ENCODE measurements around the gene CSF2. TPM values are rescaled to one million over a fixed set of nuclear protein-coding genes. Genes with fewer than 3 reads are reported as not detected.

Gene CSF2
- not detected in 2 replicates for total RNA-seq

DNA sequence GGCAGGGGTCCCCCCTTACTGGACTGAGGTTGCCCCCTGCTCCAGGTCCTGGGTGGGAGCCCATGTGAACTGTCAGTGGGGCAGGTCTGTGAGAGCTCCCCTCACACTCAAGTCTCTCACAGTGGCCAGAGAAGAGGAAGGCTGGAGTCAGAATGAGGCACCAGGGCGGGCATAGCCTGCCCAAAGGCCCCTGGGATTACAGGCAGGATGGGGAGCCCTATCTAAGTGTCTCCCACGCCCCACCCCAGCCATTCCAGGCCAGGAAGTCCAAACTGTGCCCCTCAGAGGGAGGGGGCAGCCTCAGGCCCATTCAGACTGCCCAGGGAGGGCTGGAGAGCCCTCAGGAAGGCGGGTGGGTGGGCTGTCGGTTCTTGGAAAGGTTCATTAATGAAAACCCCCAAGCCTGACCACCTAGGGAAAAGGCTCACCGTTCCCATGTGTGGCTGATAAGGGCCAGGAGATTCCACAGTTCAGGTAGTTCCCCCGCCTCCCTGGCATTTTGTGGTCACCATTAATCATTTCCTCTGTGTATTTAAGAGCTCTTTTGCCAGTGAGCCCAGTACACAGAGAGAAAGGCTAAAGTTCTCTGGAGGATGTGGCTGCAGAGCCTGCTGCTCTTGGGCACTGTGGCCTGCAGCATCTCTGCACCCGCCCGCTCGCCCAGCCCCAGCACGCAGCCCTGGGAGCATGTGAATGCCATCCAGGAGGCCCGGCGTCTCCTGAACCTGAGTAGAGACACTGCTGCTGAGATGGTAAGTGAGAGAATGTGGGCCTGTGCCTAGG, at the start of gene CSF2:
CSF2 (plus strand) TSS at position 559 of the 783 bp plus-strand sequence; CDS start at position 594, 35 bp downstream.

DNA sequence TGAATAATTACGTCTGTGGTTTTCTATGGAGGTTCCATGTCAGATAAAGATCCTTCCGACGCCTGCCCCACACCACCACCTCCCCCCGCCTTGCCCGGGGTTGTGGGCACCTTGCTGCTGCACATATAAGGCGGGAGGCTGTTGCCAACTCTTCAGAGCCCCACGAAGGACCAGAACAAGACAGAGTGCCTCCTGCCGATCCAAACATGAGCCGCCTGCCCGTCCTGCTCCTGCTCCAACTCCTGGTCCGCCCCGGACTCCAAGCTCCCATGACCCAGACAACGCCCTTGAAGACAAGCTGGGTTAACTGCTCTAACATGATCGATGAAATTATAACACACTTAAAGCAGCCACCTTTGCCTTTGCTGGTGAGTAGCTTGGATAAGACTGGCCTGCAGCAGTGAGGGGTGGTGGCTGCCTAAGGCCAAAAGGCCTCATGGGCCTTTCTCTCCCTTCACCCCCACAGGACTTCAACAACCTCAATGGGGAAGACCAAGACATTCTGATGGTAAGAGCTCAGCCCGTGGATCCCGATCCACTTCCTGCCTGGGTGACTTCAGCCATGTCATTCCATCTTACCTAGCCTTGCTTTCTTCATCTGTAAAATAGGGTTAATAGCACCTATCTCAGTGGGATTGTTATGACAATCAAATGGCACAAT, 13.0 kb upstream of the CSF2 start, which contains the start of gene IL3:
IL3 (plus strand) TSS at position 155 of the 661 bp plus-strand sequence; CDS start at position 207, 52 bp downstream.

Other genes with a start within 250 kb of the CSF2 start
- gene MEIKIN, start 128.1 kb upstream of the CSF2 start, total RNA-seq: 0.06 TPM in 1 of 2 replicates, not detected in the other
- 0.25 TPM in 1 of 2 replicates, not detected in the other for gene ACSL6, start 62.1 kb upstream of the CSF2 start, total RNA-seq
- not detected in 2 replicates for gene IL3, start 13.1 kb upstream of the CSF2 start, total RNA-seq
- gene P4HA2, start 154.1 kb downstream of the CSF2 start, total RNA-seq: 114 and 136 TPM in 2 replicates
- 12.3 and 14.7 TPM in 2 replicates for gene PDLIM4, start 183.9 kb downstream of the CSF2 start, total RNA-seq
- 1.1 and 1.7 TPM in 2 replicates for gene SLC22A4, start 220.6 kb downstream of the CSF2 start, total RNA-seq